Aorta (tissue), 5 donors: Measurements from ENCODE around the gene CLEC11A. TPM values are rescaled to one million over a fixed set of nuclear protein-coding genes. Genes with fewer than 3 reads are reported as not detected.

Source experiments
- ATAC-seq: fragments of 200-7000 bp; cut with Tn5 transposase; one replicate; pipeline ENCODE4 v1.9.1; 2022; ENCODE audit warnings: moderate library complexity; ENCODE audit not compliant: low FRiP score
- DNase-seq, 2 donors: peaks; one replicate each; pipeline ENCODE4 v3.0.0-alpha.2; 2020
- H3K27ac ChIP-seq, 2 donors: one replicate each; pipeline ENCODE4 v1.5.1; 2013; ENCODE audit warnings: low read length in 2 of 2, mild to moderate bottlenecking in 2 of 2, moderate library complexity in 2 of 2, control low read depth in 1 of 2, inconsistent platforms in 1 of 2, low read depth in 1 of 2
- H3K27me3 ChIP-seq, 2 donors: one replicate each; pipeline ENCODE4 v1.6.1; 2013; ENCODE audit warnings: control low read depth in 1 of 2, low read length in 1 of 2, mild to moderate bottlenecking in 1 of 2, moderate library complexity in 1 of 2; ENCODE audit not compliant: insufficient read depth in 2 of 2, control insufficient read depth in 1 of 2
- H3K36me3 ChIP-seq, 2 donors: one replicate each; pipeline ENCODE4 v1.6.1; 2013; ENCODE audit warnings: control low read depth in 1 of 2, low read length in 1 of 2, mild to moderate bottlenecking in 1 of 2; ENCODE audit not compliant: insufficient read depth in 2 of 2, control insufficient read depth in 1 of 2
- H3K4me1 ChIP-seq, 2 donors: one replicate each; pipeline ENCODE4 v1.6.1; 2013; ENCODE audit warnings: low read length in 2 of 2, control low read depth in 1 of 2, mild to moderate bottlenecking in 1 of 2, moderate library complexity in 1 of 2; ENCODE audit not compliant: insufficient read depth in 2 of 2, control insufficient read depth in 1 of 2
- H3K4me3 ChIP-seq, 2 donors: one replicate each; pipeline ENCODE4 v1.5.1; 2013; ENCODE audit warnings: low read length in 2 of 2, control low read depth in 1 of 2, mild to moderate bottlenecking in 1 of 2
- H3K9me3 ChIP-seq: one replicate; pipeline ENCODE4 v1.6.1; 2013; ENCODE audit warnings: mild to moderate bottlenecking, low read length; ENCODE audit not compliant: control insufficient read depth
- WGBS, 2 donors: extraction: QIAGEN DNeasy Blood & Tissue Kit; methylation state at CpG; one replicate each; pipeline ENCODE4 v1.1.7; 2013; 5-methylcytosine and 5-hydroxymethylcytosine counted together
- intact Hi-C, 2 donors: fragments of 100-400 bp; cut with DNase I; formaldehyde crosslinking; loops; one replicate each; pipeline versions ENCODE4 v1.14.2 to v1.15.0; 2022
- polyA plus RNA-seq, 2 donors: library from polyadenylated mRNA; stranded (reverse); fragments of 200-250 nt; gene quantifications; one replicate each; pipeline ENCODE4 v1.2.3, GENCODE V29; 2013
- total RNA-seq, 2 donors: library from RNA; stranded (reverse); fragmentation: NEBNext Ultra II Directional; extraction: Animal tissue kit (Norgen Biotek cat#: 25700); gene quantifications; one replicate each; pipeline ENCODE4 v1.2.1, GENCODE V29; 2021
- donor health status: healthy with polysubstance abuse.
- donor health status: Bipolar disorder and iron deficiency.
- donor health status: DM: no; HTN: no; CAD: no.
- donor health status: DM: no; HTN: no; CAD: no.
- donor health status: DM: yes; HTN: yes; CAD: no.

Gene CLEC11A
- total and polyA plus RNA-seq, 4 donors = 2.0 to 28.7 (median 13.0) TPM

DNA sequence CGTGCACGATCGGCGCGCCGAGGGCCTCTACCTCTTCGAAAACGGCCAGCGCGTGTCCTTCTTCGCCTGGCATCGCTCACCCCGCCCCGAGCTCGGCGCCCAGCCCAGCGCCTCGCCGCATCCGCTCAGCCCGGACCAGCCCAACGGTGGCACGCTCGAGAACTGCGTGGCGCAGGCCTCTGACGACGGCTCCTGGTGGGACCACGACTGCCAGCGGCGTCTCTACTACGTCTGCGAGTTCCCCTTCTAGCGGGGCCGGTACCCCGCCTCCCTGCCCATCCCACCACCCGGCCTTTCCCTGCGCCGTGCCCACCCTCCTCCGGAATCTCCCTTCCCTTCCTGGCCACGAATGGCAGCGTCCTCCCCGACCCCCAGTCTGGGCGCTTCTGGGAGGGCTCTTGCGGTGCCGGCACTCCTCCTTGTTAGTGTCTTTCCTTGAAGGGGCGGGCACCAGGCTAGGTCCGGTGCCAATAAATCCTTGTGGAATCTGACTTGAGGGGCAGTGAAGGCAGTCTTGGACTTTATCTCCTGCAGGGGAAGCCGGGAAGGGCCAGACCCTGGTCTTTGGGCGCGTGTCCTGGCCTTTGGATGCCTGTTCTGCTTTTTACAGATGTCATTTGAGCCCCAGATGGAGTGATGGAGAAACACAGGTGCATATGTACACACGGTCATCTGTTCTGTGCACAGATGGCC is 2.2 kb downstream of the CLEC11A start:
- ATAC-seq (no peak), DNase-seq (peak in 1 of 2 donors; percentile 82)
- WGBS, 2 donors = 3% methylated on average over 49 to 52 of the region's 52 CpGs
- Histone ChIP-seq H3K27me3 (no peaks in the 10 kb centered on the region), H3K4me3 (peak overlapping the region in 1 of 2 donors; percentile 18), H3K27ac (no peak overlapping the region), H3K4me1 (no peaks in the 10 kb centered on the region), H3K9me3 (peaks cover 2% of the 10 kb centered on the region), H3K36me3 (no peaks in the 10 kb centered on the region)
- intact Hi-C loops = no loop called here

- no peaks in the 10 kb centered on the region for H3K27me3 ChIP-seq
Measured at GRCh38 chr19:50725911-50726230, 2.7 kb downstream of the CLEC11A start.

GRCh38 chr19:50728084-50728737 is 5.0 kb downstream of the CLEC11A start:
- DNase-seq (peak; percentile 85 to 86), ATAC-seq (no peak)
- Histone ChIP-seq H3K27ac (no peak overlapping the region), H3K27me3 (no peaks in the 10 kb centered on the region), H3K36me3 (no peaks in the 10 kb centered on the region), H3K4me3 (no peak overlapping the region), H3K4me1 (no peaks in the 10 kb centered on the region), H3K9me3 (peaks cover 2% of the 10 kb centered on the region)
- 13 to 15% methylated on average over 39 of the region's 39 CpGs for WGBS, 2 donors
- intact Hi-C loops = no loop called here

More at GRCh38 chr19:50725911-50726230, 2.7 kb downstream of the CLEC11A start:
- Histone ChIP-seq H3K27ac (no peak overlapping the region), H3K9me3 (peaks cover 2% of the 10 kb centered on the region), H3K36me3 (no peaks in the 10 kb centered on the region), H3K4me1 (no peaks in the 10 kb centered on the region), H3K4me3 (no peak overlapping the region)
- intact Hi-C loops = no loop called here
- WGBS, 2 donors = 76 to 81% methylated on average over 9 of the region's 9 CpGs
- DNase-seq = no peak
- ATAC-seq = no peak

GRCh38 chr19:50729894-50730293 is 6.7 kb downstream of the CLEC11A start:
- intact Hi-C loops = no loop called here
- Histone ChIP-seq H3K36me3 (no peaks in the 10 kb centered on the region), H3K27me3 (no peaks in the 10 kb centered on the region), H3K9me3 (peaks cover 2% of the 10 kb centered on the region), H3K4me1 (no peaks in the 10 kb centered on the region), H3K4me3 (no peak overlapping the region), H3K27ac (no peak overlapping the region)
- 55 to 56% methylated on average over 5 of the region's 5 CpGs for WGBS, 2 donors
- no peak for DNase-seq
- no peak for ATAC-seq

- 33 to 46% methylated on average over 7 of the region's 7 CpGs for WGBS, 2 donors
- no peaks in the 10 kb centered on the region for H3K27me3 ChIP-seq
- intact Hi-C loops = no loop called here
- DNase-seq (no peak), ATAC-seq (no peak)
- H3K27ac ChIP-seq = no peak overlapping the region
- H3K9me3 ChIP-seq = peaks cover 2% of the 10 kb centered on the region
- H3K4me1 ChIP-seq = no peaks in the 10 kb centered on the region
- H3K4me3 ChIP-seq = no peak overlapping the region
- no peaks in the 10 kb centered on the region for H3K36me3 ChIP-seq
Measured at GRCh38 chr19:50735869-50736268, 12.7 kb downstream of the CLEC11A start.

DNA sequence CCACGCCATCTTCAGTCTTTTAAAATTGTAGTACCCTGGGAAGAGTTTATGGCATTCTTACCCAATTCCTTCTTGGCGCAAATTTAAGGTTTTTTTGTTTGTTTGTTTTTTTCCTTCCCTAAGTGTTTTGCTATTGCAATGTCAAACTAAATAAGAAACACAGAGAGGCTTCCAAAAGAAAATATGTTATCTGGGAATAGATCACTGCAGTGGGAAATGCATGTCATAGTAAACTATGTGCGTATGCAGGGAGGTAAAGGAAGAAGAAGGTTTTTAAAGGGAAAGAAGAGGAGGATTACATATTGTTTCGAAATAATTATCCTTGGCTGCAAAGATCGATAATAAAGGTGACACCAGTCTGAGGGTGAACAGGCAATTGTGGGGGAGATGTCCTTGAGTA is 13.2 kb downstream of the CLEC11A start:
- Histone ChIP-seq H3K27ac (no peak overlapping the region), H3K4me1 (no peaks in the 10 kb centered on the region), H3K27me3 (no peaks in the 10 kb centered on the region), H3K9me3 (peaks cover 2% of the 10 kb centered on the region), H3K4me3 (no peak overlapping the region), H3K36me3 (no peaks in the 10 kb centered on the region)
- intact Hi-C loops = no loop called here
- 50 to 60% methylated on average over 5 of the region's 5 CpGs for WGBS, 2 donors
- ATAC-seq = no peak
- no peak for DNase-seq

DNA sequence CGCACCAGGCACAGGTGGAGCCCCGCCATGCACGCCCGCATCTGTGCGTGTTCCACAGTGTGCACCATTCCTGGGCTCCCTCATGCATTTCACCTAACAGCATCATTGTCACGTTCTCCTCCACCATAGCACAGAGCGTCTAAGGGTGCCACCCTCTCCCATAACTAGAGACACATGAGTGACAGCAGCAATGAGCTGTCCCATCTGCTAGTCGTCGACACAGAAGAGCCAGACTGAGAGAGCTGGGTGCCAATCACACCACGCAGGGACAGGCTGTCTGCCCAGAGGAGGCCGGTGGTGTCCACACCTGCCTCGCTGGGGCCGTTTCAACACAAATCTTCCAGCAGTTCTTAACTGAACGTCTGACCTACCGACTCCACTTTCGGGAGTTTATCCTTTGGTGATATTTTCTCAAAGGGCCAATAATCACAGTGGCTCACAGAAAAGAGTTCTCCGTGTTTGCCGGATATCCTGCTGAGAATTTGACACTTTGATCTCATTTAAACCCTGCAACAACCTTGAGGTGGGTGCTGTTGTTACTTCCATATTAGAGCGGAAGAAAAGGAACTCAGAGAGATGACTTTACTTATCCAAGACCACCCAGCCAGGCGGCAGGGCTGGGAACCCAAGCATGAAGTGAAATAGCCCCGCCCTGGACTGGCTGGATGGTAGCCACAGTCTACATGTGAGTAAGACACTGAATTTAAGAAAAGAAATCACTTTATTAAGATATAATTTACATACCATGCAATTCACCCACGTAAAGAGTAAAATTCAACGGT is 16.2 kb downstream of the CLEC11A start:
- DNase-seq (no peak), ATAC-seq (no peak)
- Histone ChIP-seq H3K4me1 (no peaks in the 10 kb centered on the region), H3K36me3 (no peaks in the 10 kb centered on the region), H3K4me3 (no peak overlapping the region), H3K27me3 (no peaks in the 10 kb centered on the region), H3K9me3 (peaks cover 2% of the 10 kb centered on the region), H3K27ac (no peak overlapping the region)
- intact Hi-C loops = no loop called here
- WGBS, 2 donors = 77% methylated on average over 23 of the region's 23 CpGs

- ATAC-seq = no peak
- Histone ChIP-seq H3K4me3 (no peak overlapping the region), H3K9me3 (peaks cover 2% of the 10 kb centered on the region), H3K36me3 (no peaks in the 10 kb centered on the region), H3K4me1 (no peaks in the 10 kb centered on the region), H3K27me3 (no peaks in the 10 kb centered on the region), H3K27ac (no peak overlapping the region)
- no peak for DNase-seq
- intact Hi-C loops = no loop called here
- 55 to 60% methylated on average over 11 of the region's 11 CpGs for WGBS, 2 donors
Measured at GRCh38 chr19:50739914-50740426, 16.8 kb downstream of the CLEC11A start.
